GM23338 (cell line): ENCODE results near the gene DAGLB. TPM values are rescaled to one million over a fixed set of nuclear protein-coding genes. Genes with fewer than 3 reads are reported as not detected.
"Not testable (repeated sequence)": the region's sequence is repeated elsewhere in the genome, so short reads cannot be mapped to it uniquely, and the experiment has no call there.

Experiments used
- ATAC-seq: fragments of 200-7000 bp; cut with Tn5 transposase; 3 replicates; pipeline ENCODE4 v1.9.1; 2020
- DNase-seq: peaks from one replicate; pipeline ENCODE4 v3.0.0-alpha.2; 2015; ENCODE audit warnings: low spot score
- H2AFZ ChIP-seq: fragments of 200-600 bp; sonication (generic); 2 replicates; pipeline ENCODE4 v1.8.0; 2016; ENCODE audit warnings: antibody characterized with exemption, mild to moderate bottlenecking, moderate library complexity
- H3F3A ChIP-seq: fragments of 200-600 bp; sonication (generic); replicated peaks from 2 replicates; pipeline ENCODE4 v1.8.0; 2017; ENCODE audit warnings: antibody characterized with exemption, mixed run types, low read depth
- H3K27ac ChIP-seq: fragments of 200-600 bp; sonication (generic); 2 replicates; pipeline ENCODE4 v1.6.1; 2016; ENCODE audit warnings: low read depth
- H3K27me3 ChIP-seq: fragments of 200-600 bp; sonication (generic); 2 replicates; pipeline ENCODE4 v1.8.0; 2016; ENCODE audit warnings: mild to moderate bottlenecking, mixed run types, moderate library complexity; ENCODE audit not compliant: insufficient read depth
- H3K36me3 ChIP-seq: fragments of 200-600 bp; sonication (generic); 2 replicates; pipeline ENCODE4 v1.8.0; 2016; ENCODE audit warnings: mild to moderate bottlenecking; ENCODE audit not compliant: insufficient read depth
- H3K4me1 ChIP-seq: fragments of 200-600 bp; sonication (generic); 2 replicates; pipeline ENCODE4 v1.8.0; 2016; ENCODE audit warnings: mild to moderate bottlenecking, moderate library complexity; ENCODE audit not compliant: insufficient read depth
- H3K4me2 ChIP-seq: fragments of 200-600 bp; sonication (generic); 2 replicates; pipeline ENCODE4 v1.7.1; 2017; ENCODE audit warnings: mixed run types
- H3K4me3 ChIP-seq: fragments of 200-600 bp; sonication (generic); 2 replicates; pipeline ENCODE4 v1.6.1; 2016; ENCODE audit warnings: mixed run types
- H3K79me2 ChIP-seq: fragments of 200-600 bp; sonication (generic); replicated peaks from 2 replicates; pipeline ENCODE4 v1.8.0; 2017; ENCODE audit warnings: mild to moderate bottlenecking; ENCODE audit not compliant: insufficient read depth
- H3K9me2 ChIP-seq: fragments of 200-600 bp; sonication (generic); 2 replicates; pipeline ENCODE4 v1.8.0; 2017; ENCODE audit not compliant: insufficient read depth
- H4K20me1 ChIP-seq: fragments of 200-600 bp; sonication (generic); replicated peaks from 2 replicates; pipeline ENCODE4 v1.8.0; 2017; ENCODE audit warnings: mild to moderate bottlenecking; ENCODE audit not compliant: insufficient read depth
- H3K27ac Mint-ChIP-seq: 2 replicates; pipeline ENCODE4 v1.8.0; 2020; ENCODE audit warnings: inconsistent platforms, mild to moderate bottlenecking, moderate library complexity, mixed read lengths
- H3K27me3 Mint-ChIP-seq: 3 replicates; pipeline ENCODE4 v1.8.0; 2022; ENCODE audit warnings: low read depth, mild to moderate bottlenecking, moderate library complexity, mixed read lengths, inconsistent platforms; ENCODE audit not compliant: insufficient read depth, poor library complexity
- H3K36me3 Mint-ChIP-seq: 3 replicates; pipeline ENCODE4 v1.8.0; 2021; ENCODE audit warnings: low read depth, mild to moderate bottlenecking, inconsistent platforms, moderate library complexity, mixed read lengths
- H3K4me1 Mint-ChIP-seq: 3 replicates; pipeline ENCODE4 v1.8.0; 2020; ENCODE audit warnings: mild to moderate bottlenecking, inconsistent platforms, mixed read lengths
- H3K4me3 Mint-ChIP-seq: 3 replicates; pipeline ENCODE4 v1.8.0; 2021; ENCODE audit warnings: moderate library complexity, mild to moderate bottlenecking, inconsistent platforms, mixed read lengths
- H3K9me3 Mint-ChIP-seq: 3 replicates; pipeline ENCODE4 v1.8.0; 2020; ENCODE audit warnings: moderate library complexity, mild to moderate bottlenecking, inconsistent platforms, mixed read lengths
- CREB1 ChIP-seq: fragments of 250-450 bp; sonication (Bioruptor Pico); IDR thresholded peaks from 2 replicates; pipeline ENCODE4 v1.5.0; 2020; ENCODE audit warnings: low read depth, mild to moderate bottlenecking, moderate library complexity
- EZH2 ChIP-seq: fragments of 200-600 bp; sonication (generic); IDR thresholded peaks from one replicate; pipeline ENCODE4 v1.8.0; 2017; ENCODE audit warnings: antibody characterized with exemption, mild to moderate bottlenecking, low read depth; ENCODE audit not compliant: unreplicated experiment
- JUNB ChIP-seq: IDR thresholded peaks from one replicate; pipeline ENCODE4 v1.6.1; 2016; ENCODE audit warnings: antibody characterized with exemption; ENCODE audit not compliant: unreplicated experiment
- POLR2AphosphoS5 ChIP-seq: IDR thresholded peaks from 2 replicates; pipeline ENCODE4 v1.6.1; 2016; ENCODE audit warnings: antibody characterized with exemption, low read depth
- STAT1 ChIP-seq: IDR thresholded peaks from one replicate; pipeline ENCODE4 v1.6.1; 2016; ENCODE audit warnings: antibody characterized with exemption; ENCODE audit not compliant: unreplicated experiment
- ZNF331 ChIP-seq: fragments of 250-450 bp; sonication (Bioruptor Pico); IDR thresholded peaks from 2 replicates; pipeline ENCODE4 v1.5.0; 2020; ENCODE audit warnings: low read depth, mild to moderate bottlenecking, moderate library complexity
- polyA plus RNA-seq: library from polyadenylated mRNA; unstranded; fragments of >200 nt; fragmentation: Nextera tagmentation; extraction: Ambion mirVana; gene quantifications from 2 replicates; pipeline ENCODE4 v1.2.1, GENCODE V29; 2016
- total RNA-seq: library from RNA; depleted of rRNA; stranded (reverse); fragments of >200 nt; shearing (Covaris generic); gene quantifications from 2 replicates; pipeline ENCODE4 v1.2.3, GENCODE V29; 2014
- TF ChIP-seq, protein P1 (sequence below): fragments of 250-450 bp; sonication (Bioruptor Pico); IDR thresholded peaks from 2 replicates; pipeline ENCODE4 v1.5.0; 2020; ENCODE audit warnings: mild to moderate bottlenecking, moderate library complexity
- TF ChIP-seq, protein P2 (sequence below): IDR thresholded peaks from 2 replicates; pipeline ENCODE4 v1.6.1; 2016; ENCODE audit warnings: antibody characterized with exemption

The DAGLB gene
- total and polyA plus RNA-seq, 2 experiments from 2014 or later: 13.8 to 26.0 TPM

- not testable (repeated sequence) for H4K20me1 ChIP-seq, H3K4me1 Mint-ChIP-seq, H3K27ac Mint-ChIP-seq, H3K4me1 ChIP-seq, H3K9me3 Mint-ChIP-seq, H3K4me2 ChIP-seq, H3K79me2 ChIP-seq, H3K9me2 ChIP-seq, H3F3A ChIP-seq, H2AFZ ChIP-seq, H3K36me3 ChIP-seq, H3K27me3 ChIP-seq, H3K4me3 ChIP-seq, H3K27me3 Mint-ChIP-seq, H3K4me3 Mint-ChIP-seq, DNase-seq, ATAC-seq, H3K27ac ChIP-seq
- H3K36me3 Mint-ChIP-seq: peaks cover 16% of the 10 kb centered on the region; the same call in 2 of the 3 replicates
Measured at GRCh38 chr7:6458676-6459075, 10.9 kb upstream of the DAGLB start.

GRCh38 chr7:6453734-6454133 lies 6.0 kb upstream of the DAGLB start:
- Mint-ChIP-seq H3K27me3 (no peaks in the 10 kb centered on the region), H3K4me3 (no peak overlapping the region), H3K9me3 (no peaks in the 10 kb centered on the region), H3K27ac (no peak overlapping the region), H3K4me1 (no peaks in the 10 kb centered on the region), H3K36me3 (no peaks in the 10 kb centered on the region)
- Histone ChIP-seq H2AFZ (no peak overlapping the region), H4K20me1 (no peaks in the 10 kb centered on the region), H3K4me1 (no peaks in the 10 kb centered on the region), H3F3A (0 out of 2 replicates have a peak, but pooled peaks cover 5% of the 10 kb centered on the region), H3K4me2 (no peak overlapping the region), H3K27ac (no peak overlapping the region), H3K9me2 (no peaks in the 10 kb centered on the region), H3K79me2 (no peaks in the 10 kb centered on the region; the same call in 1 of the 2 replicates), H3K4me3 (no peak overlapping the region), H3K27me3 (no peaks in the 10 kb centered on the region), H3K36me3 (no peaks in the 10 kb centered on the region)
- ATAC-seq (no peak), DNase-seq (no peak)
- no peak for TF ChIP-seq POLR2AphosphoS5

DNA sequence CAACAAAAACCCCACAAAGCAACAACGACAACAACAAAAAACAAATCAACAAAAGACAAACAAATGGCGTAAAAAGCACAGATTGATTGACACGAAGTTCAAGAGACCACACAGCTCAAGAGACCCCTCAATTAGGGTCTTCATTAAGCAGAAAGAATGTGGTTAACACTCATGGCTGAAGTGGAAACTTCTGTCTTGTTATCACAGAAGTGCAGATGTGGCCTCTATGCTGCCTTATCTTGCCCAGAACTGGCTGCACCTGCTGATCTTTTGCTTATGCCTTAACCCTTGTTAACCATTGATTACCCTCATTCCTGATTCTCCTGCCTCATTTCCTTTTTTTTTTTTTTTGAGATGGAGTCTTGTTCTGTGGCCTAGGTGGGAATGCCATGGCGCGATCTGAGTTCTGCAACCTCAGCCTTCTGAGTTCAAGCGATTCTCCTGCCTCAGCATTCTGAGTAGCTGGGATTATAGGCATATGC lies 3.5 kb upstream of the DAGLB start:
- H3K27ac ChIP-seq: no peak overlapping the region
- no peaks in the 10 kb centered on the region for H3K36me3 ChIP-seq
- peaks cover 6% of the 10 kb centered on the region for H3K79me2 ChIP-seq
- no peaks in the 10 kb centered on the region for H3K27me3 ChIP-seq
- ATAC-seq (no peak), DNase-seq (no peak)
- H3K4me1 Mint-ChIP-seq: no peaks in the 10 kb centered on the region; the same call in 2 of the 3 replicates
- H3F3A ChIP-seq: 0 out of 2 replicates have a peak, but pooled peaks cover 8% of the 10 kb centered on the region
- H3K4me3 ChIP-seq: no peak overlapping the region
- H3K9me2 ChIP-seq: no peaks in the 10 kb centered on the region
- H3K4me3 Mint-ChIP-seq: no peak overlapping the region
- H3K36me3 Mint-ChIP-seq: peaks cover 5% of the 10 kb centered on the region; the same call in 2 of the 3 replicates
- H3K9me3 Mint-ChIP-seq: peaks cover 3% of the 10 kb centered on the region; the same call in 1 of the 3 replicates
- H3K27me3 Mint-ChIP-seq: peaks cover 12% of the 10 kb centered on the region
- H2AFZ ChIP-seq: no peak overlapping the region
- no peak overlapping the region for H3K4me2 ChIP-seq
- H3K4me1 ChIP-seq: no peaks in the 10 kb centered on the region; the same call in 1 of the 2 replicates
- H4K20me1 ChIP-seq: peaks cover 5% of the 10 kb centered on the region; the same call in 1 of the 2 replicates
- H3K27ac Mint-ChIP-seq: no peak overlapping the region
- TF ChIP-seq, protein P1, sequence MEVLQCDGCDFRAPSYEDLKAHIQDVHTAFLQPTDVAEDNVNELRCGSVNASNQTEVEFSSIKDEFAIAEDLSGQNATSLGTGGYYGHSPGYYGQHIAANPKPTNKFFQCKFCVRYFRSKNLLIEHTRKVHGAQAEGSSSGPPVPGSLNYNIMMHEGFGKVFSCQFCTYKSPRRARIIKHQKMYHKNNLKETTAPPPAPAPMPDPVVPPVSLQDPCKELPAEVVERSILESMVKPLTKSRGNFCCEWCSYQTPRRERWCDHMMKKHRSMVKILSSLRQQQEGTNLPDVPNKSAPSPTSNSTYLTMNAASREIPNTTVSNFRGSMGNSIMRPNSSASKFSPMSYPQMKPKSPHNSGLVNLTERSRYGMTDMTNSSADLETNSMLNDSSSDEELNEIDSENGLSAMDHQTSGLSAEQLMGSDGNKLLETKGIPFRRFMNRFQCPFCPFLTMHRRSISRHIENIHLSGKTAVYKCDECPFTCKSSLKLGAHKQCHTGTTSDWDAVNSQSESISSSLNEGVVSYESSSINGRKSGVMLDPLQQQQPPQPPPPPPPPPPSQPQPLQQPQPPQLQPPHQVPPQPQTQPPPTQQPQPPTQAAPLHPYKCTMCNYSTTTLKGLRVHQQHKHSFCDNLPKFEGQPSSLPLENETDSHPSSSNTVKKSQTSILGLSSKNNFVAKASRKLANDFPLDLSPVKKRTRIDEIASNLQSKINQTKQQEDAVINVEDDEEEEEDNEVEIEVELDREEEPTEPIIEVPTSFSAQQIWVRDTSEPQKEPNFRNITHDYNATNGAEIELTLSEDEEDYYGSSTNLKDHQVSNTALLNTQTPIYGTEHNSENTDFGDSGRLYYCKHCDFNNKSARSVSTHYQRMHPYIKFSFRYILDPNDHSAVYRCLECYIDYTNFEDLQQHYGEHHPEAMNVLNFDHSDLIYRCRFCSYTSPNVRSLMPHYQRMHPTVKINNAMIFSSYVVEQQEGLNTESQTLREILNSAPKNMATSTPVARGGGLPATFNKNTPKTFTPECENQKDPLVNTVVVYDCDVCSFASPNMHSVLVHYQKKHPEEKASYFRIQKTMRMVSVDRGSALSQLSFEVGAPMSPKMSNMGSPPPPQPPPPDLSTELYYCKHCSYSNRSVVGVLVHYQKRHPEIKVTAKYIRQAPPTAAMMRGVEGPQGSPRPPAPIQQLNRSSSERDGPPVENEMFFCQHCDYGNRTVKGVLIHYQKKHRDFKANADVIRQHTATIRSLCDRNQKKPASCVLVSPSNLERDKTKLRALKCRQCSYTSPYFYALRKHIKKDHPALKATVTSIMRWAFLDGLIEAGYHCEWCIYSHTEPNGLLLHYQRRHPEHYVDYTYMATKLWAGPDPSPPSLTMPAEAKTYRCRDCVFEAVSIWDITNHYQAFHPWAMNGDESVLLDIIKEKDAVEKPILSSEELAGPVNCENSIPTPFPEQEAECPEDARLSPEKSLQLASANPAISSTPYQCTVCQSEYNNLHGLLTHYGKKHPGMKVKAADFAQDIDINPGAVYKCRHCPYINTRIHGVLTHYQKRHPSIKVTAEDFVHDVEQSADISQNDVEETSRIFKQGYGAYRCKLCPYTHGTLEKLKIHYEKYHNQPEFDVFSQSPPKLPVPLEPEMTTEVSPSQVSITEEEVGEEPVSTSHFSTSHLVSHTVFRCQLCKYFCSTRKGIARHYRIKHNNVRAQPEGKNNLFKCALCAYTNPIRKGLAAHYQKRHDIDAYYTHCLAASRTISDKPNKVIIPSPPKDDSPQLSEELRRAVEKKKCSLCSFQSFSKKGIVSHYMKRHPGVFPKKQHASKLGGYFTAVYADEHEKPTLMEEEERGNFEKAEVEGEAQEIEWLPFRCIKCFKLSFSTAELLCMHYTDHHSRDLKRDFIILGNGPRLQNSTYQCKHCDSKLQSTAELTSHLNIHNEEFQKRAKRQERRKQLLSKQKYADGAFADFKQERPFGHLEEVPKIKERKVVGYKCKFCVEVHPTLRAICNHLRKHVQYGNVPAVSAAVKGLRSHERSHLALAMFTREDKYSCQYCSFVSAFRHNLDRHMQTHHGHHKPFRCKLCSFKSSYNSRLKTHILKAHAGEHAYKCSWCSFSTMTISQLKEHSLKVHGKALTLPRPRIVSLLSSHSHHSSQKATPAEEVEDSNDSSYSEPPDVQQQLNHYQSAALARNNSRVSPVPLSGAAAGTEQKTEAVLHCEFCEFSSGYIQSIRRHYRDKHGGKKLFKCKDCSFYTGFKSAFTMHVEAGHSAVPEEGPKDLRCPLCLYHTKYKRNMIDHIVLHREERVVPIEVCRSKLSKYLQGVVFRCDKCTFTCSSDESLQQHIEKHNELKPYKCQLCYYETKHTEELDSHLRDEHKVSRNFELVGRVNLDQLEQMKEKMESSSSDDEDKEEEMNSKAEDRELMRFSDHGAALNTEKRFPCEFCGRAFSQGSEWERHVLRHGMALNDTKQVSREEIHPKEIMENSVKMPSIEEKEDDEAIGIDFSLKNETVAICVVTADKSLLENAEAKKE (CRISPR knock-in tag): no peak
- TF ChIP-seq EZH2 (no peak), STAT1 (no peak), ZNF331 (CRISPR knock-in tag) (no peak), JUNB (no peak), POLR2AphosphoS5 (no peak), CREB1 (CRISPR knock-in tag) (no peak)
- TF ChIP-seq, protein P2, sequence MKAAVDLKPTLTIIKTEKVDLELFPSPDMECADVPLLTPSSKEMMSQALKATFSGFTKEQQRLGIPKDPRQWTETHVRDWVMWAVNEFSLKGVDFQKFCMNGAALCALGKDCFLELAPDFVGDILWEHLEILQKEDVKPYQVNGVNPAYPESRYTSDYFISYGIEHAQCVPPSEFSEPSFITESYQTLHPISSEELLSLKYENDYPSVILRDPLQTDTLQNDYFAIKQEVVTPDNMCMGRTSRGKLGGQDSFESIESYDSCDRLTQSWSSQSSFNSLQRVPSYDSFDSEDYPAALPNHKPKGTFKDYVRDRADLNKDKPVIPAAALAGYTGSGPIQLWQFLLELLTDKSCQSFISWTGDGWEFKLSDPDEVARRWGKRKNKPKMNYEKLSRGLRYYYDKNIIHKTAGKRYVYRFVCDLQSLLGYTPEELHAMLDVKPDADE: no peak
